Occipital lobe (tissue), 2 donors: ENCODE results near the gene R3HDM4. TPM values are rescaled to one million over a fixed set of nuclear protein-coding genes. Genes with fewer than 3 reads are reported as not detected.
"Not testable (repeated sequence)": the region's sequence is repeated elsewhere in the genome, so short reads cannot be mapped to it uniquely, and the experiment has no call there.

Experiments
- DNase-seq: peaks from one replicate; lab custom pipeline; 2025; lab: John Stamatoyannopoulos, UW
- total RNA-seq: library from RNA; depleted of rRNA; stranded (reverse); fragments of >200 nt; gene quantifications from one replicate; pipeline ENCODE4 v1.2.3, GENCODE V29; 2014

The R3HDM4 gene
- total RNA-seq, 1 donor from 2014 or later: 31.4 TPM

DNA sequence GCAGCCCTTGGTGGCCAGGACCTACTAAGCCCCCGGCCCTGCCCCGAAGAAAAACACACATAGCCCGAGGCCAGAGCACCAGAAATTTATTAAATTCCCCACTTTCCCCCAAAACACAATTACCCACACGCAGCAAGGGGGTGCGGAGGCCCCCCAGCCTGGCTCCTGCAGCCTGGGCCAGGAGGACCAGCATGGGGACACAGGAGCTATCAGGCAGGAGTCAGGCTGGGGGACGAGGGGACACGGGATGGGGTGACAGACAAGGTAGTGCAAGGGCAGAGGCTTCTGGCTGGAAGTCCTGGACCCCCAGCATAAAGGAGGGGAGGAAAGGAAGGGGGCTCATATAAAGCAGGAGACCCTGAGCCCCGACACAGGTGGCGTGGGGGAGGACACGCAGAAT, 16.6 kb downstream of the R3HDM4 start:
- DNase-seq: no peak

DNA sequence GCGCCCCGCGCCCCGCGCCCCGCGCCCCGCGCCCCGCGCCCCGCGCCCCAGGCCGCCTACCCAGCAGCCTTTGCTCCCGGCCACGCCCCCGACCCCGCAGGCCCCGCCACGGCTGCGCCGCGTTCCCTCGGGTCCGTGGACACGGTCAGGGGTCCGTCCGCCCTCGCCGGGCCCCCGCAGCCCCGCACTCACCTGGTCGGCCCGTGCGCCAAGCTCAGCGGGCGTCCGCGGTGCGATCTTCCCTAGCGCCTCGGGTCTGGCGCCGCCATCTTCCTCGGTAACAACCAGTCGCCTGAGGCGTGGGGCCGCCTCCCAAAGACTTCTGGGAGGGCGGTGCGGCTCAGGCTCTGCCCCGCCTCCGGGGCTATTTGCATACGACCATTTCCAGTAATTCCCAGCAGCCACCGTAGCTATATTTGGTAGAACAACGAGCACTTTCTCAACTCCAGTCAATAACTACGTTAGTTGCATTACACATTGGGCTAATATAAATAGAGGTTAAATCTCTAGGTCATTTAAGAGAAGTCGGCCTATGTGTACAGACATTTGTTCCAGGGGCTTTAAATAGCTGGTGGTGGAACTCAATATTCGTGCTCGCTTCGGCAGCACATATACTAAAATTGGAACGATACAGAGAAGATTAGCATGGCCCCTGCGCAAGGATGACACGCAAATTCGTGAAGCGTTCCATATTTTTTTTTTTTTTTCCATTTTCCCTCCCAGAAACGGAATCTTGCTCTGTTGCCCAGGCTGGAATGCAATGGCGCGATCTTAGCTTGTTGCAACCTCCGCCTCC, 19.9 kb downstream of the R3HDM4 start, which contains the start of the genes MED16 and RNU6-9:
Gene MED16 (minus strand): TSS at position 294 of the 796 bp plus-strand sequence. CDS start 2,056 bp downstream, outside the sequence.
Gene RNU6-9 (plus strand): TSS at position 591 of the 796 bp plus-strand sequence.
- peak; percentile 78 for DNase-seq

DNA sequence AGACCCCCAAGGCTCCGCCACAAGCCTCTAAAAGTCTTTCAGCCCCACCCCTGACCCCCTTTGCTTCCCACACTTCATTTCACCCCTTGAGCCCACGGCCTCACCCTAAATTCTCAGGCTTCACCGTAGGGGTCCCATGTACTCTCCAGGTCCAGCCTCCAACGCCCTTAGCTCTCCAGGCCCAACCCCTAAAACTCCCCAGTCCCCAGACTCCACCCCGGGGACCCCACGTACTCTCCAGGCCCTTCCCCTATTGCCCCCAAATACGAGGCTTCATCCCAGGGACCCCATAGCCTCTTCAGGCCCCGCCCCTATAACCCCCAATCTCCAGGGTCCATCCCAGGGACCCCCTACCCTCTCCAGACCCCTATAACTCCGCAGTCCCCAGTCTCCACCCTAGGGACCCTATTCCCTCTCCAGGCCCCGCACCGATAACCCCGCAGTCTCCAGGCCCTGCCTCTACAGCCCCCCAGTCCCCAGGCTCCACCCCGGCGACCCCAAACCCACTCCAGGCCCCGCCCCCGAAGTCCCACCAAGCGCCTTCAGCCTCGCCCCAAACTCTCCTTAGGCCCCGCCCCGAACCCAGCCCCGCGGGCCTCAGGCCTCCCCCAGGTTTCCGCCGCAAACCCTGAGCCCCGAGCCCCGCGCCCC, 20.7 kb downstream of the R3HDM4 start:
- no peak for DNase-seq

DNA sequence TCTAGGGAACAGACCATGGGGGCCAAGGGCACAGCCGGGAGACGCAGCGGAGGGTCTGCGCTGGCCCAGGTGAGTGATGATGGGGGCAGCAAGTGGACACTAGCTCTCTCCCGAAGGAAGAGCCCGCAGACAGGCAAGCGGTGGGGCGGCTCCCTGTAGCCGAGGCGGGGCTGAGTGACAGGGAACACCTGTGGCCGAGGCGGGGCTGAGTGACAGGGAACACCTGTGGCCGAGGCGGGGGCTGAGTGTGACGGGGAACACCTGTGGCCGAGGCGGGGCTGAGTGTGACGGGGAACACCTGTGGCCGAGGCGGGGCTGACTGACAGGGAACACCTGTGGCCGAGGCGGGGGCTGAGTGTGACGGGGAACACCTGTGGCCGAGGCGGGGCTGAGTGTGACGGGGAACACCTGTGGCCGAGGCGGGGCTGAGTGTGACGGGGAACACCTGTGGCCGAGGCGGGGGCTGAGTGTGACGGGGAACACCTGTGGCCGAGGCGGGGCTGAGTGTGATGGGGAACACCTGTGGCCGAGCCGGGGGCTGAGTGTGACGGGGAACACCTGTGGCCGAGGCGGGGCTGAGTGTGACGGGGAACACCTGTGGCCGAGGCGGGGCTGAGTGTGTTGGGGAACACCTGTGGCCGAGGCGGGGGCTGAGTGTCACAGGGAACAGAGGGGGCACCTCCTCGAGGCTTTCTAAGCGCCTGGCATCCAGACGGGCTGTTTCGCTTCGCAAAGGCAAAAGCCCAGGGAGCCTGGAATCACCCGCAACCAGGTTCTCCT, 21.4 kb downstream of the R3HDM4 start:
- not testable (repeated sequence) for DNase-seq

DNA sequence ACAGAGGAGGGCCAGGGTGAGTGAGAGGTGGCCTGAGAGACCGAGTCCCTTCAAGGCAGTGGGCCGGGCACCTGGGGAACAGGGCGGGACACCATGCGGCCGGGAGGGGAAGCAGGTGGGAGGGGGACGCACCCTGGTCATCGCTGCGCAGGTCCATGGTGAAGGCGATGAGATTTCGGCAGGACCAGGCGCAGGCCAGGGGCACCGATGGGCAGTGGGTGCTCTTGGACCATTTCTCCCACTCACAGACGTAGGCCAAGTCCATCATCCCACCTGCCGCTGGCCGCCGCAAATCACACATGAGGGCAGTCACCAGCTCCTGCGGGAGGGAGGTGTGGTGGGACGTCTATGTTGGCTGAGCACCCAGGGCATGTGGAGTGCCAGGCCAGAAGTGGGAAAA, 22.2 kb downstream of the R3HDM4 start:
- DNase-seq: no peak

DNA sequence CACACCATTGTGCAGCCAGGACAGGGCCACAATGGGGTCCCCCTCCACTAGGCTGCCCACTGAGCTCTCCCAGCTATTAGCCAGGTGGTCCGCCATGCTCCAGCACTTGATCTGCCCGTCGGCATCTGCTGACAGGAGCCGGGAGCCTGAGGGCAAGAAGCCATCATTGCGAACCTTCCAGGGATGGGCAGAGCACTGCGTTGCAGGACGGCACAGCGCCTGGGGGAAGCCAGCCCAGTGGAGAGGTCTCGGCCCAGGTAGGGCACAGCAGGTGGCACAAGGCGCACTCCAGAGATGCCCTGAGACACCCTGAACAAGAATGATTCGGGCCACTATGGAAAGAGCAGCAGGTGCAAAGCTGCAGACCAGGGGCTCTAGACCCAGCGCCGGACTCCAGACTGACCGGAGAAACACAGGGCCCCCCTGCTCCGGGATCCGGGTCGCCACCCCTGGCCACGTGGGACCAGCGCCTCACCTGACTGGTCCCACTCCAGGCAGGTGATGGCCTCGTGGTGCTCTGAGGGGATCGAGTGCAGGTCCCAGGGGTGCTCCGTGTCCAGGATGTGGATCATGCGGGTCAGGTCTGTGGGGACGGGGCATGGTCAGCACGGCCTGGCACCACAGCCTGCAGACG, 23.2 kb downstream of the R3HDM4 start:
- DNase-seq: no peak

DNA sequence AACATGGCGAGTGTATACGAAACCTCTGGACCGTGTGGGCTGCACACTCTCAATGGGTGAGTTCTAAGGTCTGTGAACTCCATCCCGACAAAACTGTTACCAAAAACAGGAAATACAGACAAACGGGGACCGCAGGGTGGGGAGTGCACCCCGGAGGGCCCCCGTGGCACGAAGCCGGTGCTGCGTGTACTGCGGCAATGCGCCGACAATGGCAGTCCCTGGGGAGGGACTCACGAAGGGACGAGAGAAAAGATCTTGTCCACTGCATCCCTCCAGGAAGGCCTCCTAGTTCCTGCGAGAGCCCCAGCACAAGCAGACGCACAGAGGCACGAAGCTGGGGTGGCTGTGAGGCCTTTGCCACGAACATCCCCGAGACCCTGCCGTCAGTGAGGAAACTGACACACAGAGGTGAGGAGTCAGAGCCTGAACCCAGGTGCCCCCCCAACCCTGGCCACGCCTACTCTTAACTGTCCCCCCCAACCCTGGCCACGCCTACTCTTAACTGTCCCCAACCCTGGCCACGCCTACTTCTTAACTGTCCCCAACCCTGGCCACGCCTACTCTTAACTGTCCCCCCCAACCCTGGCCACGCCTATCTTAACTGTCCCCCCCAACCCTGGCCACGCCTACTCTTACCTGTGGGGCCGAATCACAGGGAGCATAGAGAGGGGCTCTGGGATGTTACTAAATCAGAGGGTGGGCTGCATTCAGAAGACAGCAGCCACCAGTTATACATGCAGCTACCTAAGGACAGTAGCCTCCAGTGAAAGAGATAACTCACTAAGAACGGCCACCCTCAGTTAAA, 24.2 kb downstream of the R3HDM4 start:
- DNase-seq: no peak

DNA sequence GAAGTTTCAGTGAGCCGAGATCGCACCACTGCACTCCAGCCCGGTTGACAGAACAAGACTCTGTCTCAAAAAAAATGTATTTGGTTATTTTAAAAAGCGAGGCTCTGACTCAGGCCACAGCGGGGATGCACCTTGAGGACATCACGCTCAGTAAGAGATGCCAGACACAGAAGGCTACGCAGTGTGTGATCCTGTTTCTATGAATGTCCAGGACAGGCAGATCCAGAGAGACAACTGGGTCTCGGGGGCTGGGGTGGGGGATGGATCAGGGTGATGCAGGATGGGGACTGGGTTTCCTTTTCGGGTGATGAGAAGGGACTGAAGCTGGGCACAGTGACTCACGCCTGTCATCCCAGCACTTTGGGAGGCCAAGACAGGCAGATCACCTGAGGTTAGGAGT, 25.4 kb downstream of the R3HDM4 start:
- DNase-seq: no peak

DNA sequence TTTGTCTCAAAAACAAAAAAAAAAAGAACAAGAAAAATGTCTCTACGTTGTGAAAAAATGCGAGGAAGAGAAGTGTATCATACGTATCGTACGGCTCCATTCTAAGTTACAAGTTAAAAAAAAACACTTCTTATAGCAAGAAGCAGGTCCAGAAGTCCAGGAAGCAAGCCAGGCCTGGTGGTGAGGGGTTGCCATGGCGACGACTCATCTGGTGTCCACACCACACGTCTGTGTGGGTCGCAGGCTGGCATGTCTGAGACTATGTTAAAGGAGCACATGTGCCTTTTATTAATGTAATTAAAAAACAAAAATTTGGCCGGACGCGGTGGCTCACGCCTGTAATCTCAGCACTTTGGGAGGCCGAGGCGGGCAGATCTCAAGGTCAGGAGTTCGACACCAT, 25.9 kb downstream of the R3HDM4 start:
- peak; percentile 51 for DNase-seq

DNA sequence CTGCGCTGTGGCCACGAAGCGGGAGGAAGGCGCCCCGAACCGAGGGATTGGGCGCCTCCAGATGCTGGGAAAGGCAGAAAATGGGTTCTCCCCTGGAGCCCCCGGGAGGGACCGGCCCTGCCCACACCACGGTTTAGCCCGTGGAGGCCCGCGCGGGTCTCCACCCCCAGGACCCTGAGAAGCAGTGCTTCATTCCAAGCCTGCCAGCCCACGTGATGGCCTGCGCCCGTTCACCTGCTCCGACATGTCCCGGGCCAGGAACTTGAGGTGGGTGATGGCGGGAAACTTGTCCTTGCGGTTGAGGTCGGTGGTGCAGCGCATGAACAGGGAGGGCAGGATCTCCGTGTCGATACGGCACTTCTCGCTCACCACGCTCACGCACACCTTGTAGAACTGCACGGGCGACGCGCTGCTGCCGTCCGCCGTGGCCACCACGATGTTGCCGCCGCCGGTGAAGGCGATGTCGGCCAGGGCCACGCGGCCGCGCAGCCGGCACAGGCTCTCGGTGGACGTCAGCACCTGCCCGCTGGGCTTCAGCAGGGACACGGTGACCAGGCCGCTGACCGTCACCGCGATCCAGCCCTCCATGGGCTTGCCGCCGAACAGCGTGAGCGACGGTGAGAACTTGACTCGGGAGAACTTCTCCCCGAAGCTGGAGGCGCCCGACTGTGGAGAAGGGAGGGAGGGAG, 27.3 kb downstream of the R3HDM4 start:
- no peak for DNase-seq

DNA sequence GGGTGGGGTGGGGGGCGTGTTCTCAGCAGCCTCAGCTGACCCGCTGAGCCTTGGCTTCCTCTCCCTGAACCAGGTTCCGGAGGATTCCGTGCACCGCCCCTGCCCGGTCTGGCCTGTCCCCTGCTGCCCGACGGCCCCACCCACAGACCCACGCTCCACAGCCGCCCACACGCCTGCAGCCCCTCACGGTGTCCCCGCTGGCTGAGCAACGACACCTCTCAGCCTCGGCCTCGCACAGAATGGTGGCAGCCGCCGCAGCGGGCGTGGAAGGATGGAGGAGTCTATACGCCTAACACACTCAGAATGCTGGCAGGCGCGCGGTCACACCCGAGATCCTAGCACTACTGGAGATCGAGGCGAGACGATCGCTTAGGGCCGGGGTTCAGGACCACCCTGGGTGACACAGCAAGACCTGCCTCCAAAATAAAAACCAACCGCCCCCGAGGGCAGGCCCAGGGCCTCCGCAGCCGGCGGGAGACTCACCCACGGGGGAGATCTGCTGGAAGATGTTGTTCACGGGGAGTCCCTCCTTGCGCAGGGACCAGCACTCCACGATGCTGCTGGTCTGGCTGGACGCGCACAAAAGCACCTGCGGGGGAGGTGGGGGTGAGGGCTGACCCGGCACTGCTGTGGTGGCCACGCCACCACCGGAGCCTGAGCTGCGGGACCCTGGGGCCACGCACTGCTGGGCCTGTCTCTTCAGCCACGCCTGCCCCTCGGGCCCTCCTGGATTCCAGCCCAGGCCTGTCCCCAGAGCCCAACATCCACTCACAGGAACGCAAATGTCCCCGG, 28.4 kb downstream of the R3HDM4 start:
- no peak for DNase-seq

DNA sequence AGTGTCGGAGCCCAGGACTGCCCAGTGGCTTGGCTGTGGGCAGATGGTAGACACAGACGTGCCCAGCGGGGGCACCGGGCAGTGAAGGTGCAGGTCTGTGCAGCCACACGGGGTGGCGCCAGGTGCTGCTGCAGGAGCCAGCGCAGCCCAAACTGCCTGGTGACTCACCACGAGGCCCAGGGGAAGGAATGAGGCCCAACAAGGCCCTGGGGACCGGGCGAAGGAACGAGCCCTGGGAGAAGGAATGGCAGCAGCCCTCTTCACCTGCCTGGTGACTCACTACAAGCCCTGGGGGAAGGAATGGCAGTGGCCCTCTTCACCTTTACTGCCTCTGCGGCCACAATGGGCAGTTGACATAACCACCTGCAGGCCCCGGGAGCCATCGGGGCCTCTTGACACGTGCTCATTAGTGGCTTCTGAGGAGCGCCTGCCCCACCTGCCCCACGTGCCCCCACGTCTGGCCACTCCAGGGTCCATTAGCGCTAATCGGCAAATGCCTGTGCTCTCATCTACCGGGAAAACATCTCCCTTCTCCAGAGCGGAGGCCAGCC, 29.3 kb downstream of the R3HDM4 start:
- no peak for DNase-seq

DNA sequence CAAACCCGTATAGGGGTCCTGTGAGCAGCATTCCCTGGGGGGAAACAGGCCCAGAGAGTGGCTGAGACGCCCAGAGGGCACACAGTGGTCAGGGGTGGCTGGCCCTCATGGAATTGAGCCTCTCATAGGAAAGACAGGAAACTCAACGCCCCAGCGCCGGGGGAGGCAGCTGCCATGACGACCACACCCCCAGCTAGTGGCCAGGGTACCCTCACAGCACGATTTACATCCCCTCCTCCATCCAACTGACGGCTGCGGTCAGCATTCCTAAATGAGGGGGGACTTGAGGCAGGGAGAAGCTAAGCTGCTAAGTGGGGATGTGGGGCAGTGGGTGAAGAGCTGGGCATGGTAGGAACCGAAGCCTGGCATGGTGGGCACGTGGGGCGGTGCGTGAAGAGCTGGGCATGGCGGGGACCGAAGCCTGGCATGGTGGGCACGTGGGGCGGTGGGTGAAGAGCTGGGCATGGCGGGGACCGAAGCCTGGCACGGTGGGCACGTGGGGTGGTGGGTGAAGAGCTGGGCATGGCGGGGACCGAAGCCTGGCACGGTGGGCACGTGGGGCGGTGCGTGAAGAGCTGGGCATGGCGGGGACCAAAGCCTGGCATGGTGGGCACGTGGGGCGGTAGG, 30.0 kb downstream of the R3HDM4 start:
- no peak for DNase-seq

DNA sequence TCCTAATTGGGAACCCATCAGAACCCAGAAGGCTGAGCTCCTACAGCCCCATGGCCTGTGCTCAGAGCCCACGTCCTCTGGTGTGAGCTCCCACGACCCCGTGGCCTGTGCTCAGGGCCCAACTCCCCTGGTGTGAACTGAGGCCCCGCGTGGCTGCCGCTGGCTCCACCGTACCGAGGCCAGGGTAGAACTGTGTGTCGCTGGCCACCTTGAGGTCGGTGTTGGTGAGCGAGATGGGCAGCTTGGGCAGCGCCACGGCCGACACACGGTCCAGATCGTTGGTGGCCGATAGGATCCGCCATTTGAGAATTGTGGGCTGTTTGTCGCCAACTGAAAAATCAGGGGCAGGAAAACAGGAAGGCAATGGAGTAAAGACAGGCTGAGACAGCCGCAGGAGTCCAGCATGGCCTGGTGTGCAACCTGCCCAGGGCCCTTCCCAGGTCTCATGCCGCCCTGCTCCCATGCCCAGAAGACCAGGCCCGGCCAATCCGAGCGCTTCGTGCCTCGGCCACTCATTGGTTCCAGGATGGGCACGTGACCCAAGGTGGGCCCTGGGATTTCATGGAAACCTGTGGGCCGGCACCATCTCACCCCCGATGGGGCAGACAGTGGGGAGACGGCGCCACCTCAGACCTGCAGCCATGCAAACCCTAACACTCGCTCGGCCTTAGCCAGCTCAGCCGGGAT, 31.5 kb downstream of the R3HDM4 start:
- no peak for DNase-seq

DNA sequence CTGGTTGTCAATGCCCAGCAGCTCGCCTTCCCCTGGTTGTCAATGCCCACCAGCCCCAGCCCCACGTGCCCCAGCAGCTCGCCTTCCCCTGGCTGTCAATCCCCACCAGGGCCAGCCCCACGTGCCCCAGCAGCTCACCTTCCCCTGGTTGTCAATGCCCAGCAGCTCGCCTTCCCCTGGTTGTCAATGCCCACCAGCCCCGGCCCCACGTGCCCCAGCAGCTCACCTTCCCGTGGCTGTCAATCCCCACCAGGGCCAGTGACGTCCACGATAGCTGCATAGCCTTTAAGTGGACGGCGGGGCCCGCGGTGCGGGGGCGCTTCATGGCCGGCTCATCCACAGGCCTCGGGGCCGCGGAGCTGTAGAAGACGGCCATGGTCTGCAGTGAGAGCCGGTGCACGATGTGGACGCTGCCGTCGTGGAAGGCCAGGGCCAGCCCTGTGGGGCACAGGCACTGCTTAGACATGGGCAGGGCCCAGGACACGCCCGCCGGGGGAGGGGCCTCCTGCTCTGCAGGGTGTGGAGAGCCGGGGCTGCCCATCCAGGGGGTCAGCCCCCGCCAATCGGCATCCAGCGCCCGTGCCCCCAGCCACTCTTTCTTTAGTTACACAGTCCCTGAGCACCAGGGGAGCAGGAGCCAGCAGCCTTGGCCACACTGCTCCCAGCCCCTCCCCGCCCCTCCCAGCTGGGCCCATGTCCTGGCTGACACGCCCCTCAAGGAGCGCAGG, 33.1 kb downstream of the R3HDM4 start:
- no peak for DNase-seq

DNA sequence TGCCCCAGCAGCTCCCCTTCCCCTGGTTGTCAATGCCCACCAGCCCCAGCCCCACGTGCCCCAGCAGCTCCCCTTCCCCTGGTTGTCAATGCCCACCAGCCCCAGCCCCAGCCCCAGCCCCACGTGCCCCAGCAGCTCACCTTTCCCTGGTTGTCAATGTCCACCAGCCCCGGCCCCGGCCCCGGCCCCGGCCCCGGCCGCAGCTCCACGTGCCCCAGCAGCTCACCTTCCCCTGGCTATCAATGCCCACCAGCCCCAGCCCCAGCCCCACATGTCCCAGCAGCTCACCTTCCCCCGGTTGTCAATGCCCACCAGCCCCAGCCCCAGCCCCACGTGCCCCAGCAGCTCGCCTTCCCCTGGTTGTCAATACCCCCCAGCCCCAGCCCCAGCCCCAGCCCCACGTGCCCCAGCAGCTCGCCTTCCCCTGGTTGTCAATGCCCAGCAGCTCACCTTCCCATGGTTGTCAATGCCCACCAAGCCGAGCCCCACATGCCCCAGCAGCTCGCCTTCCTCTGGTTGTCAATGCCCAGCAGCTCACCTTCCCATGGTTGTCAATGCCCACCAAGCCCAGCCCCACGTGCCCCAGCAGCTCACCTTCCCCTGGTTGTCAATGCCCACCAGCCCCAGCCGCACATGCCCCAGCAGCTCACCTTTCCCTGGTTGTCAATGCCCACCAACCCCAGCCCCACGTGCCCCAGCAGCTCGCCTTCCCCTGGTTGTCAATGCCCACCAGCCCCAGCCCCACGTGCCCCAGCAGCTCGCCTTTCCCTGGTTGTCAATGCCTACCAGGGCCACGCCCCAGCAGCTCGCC, 34.1 kb downstream of the R3HDM4 start:
- not testable (repeated sequence) for DNase-seq
